ENCODE data around the gene CCDC121.
"Not testable (repeated sequence)": the region's sequence is repeated elsewhere in the genome, so short reads cannot be mapped to it uniquely, and the experiment has no call there.

Gene CCDC121

GRCh38 chr2:27636766-27637165, 8.0 kb upstream of the CCDC121 start:
- DNase-seq (ENCODE audit: low spot score): no peak

- no peak for DNase-seq (ENCODE audit: low spot score)
Observed at GRCh38 chr2:27634291-27634690, 5.5 kb upstream of the CCDC121 start.

GRCh38 chr2:27630257-27630656, 1.4 kb upstream of the CCDC121 start:
- not testable (repeated sequence) for DNase-seq (ENCODE audit: low spot score)

- peak; percentile 12 for DNase-seq (ENCODE audit: low spot score)
Observed at GRCh38 chr2:27627963-27628766, 647 bp downstream of the CCDC121 start.

- not testable (repeated sequence) for DNase-seq (ENCODE audit: low spot score)
Observed at GRCh38 chr2:27626921-27627320, 1.9 kb downstream of the CCDC121 start.

GRCh38 chr2:27626323-27626722, 2.5 kb downstream of the CCDC121 start:
- DNase-seq (ENCODE audit: low spot score): not testable (repeated sequence)

- no peak for DNase-seq (ENCODE audit: low spot score)
Observed at GRCh38 chr2:27624943-27625342, 3.9 kb downstream of the CCDC121 start.

GRCh38 chr2:27622921-27623384, 5.9 kb downstream of the CCDC121 start:
- DNase-seq (ENCODE audit: low spot score): no peak

GRCh38 chr2:27621524-27621923, 7.3 kb downstream of the CCDC121 start:
- no peak for DNase-seq (ENCODE audit: low spot score)

- no peak for DNase-seq (ENCODE audit: low spot score)
Observed at GRCh38 chr2:27615316-27615715, 13.5 kb downstream of the CCDC121 start.

GRCh38 chr2:27613985-27614384, 14.8 kb downstream of the CCDC121 start:
- no peak for DNase-seq (ENCODE audit: low spot score)

GRCh38 chr2:27606611-27607010, 22.2 kb downstream of the CCDC121 start:
- no peak for DNase-seq (ENCODE audit: low spot score)

- no peak for DNase-seq (ENCODE audit: low spot score)
Observed at GRCh38 chr2:27596627-27597026, 32.2 kb downstream of the CCDC121 start.

GRCh38 chr2:27595412-27595811, 33.4 kb downstream of the CCDC121 start:
- DNase-seq (ENCODE audit: low spot score): not testable (repeated sequence)

GRCh38 chr2:27594020-27594703, 34.6 kb downstream of the CCDC121 start:
- DNase-seq (ENCODE audit: low spot score): not testable (repeated sequence)

- DNase-seq (ENCODE audit: low spot score): no peak
Observed at GRCh38 chr2:27593240-27593639, 35.6 kb downstream of the CCDC121 start.

GRCh38 chr2:27591745-27592144, 37.1 kb downstream of the CCDC121 start:
- no peak for DNase-seq (ENCODE audit: low spot score)

- DNase-seq (ENCODE audit: low spot score): no peak
Observed at GRCh38 chr2:27588308-27588707, 40.5 kb downstream of the CCDC121 start.

- no peak for DNase-seq (ENCODE audit: low spot score)
Observed at GRCh38 chr2:27587025-27587424, 41.8 kb downstream of the CCDC121 start.

- no peak for DNase-seq (ENCODE audit: low spot score)
Observed at GRCh38 chr2:27584597-27584996, 44.2 kb downstream of the CCDC121 start.

GRCh38 chr2:27583390-27583915, 45.4 kb downstream of the CCDC121 start:
- DNase-seq (ENCODE audit: low spot score): no peak

- peak; percentile 90 for DNase-seq (ENCODE audit: low spot score)
Observed at GRCh38 chr2:27582695-27583389, 46.0 kb downstream of the CCDC121 start, which contains the start of gene ZNF512. TSS of gene ZNF512 (plus strand) at chr2:27583042. CDS start at chr2:27583113, 71 bp downstream.
